ENCODE data around the gene DEDD.

- TF ChIP-seq REST (IDR thresholded peaks at IDR 0.05; ENCODE audit: insufficient read depth in 1 of 2, low read depth in 2 of 2, low read length in 2 of 2) (no peak), TAF1 (IDR thresholded peaks at IDR 0.05; ENCODE audit: borderline replicate concordance, insufficient read depth, low read length) (no peak), POLR2AphosphoS5 (IDR thresholded peaks at IDR 0.05; ENCODE audit: low read depth, low read length) (no peak)
Observed at GRCh38 chr1:161096530-161096929, 35.9 kb downstream of the DEDD start.

Data from PFSK-1 (cell line).